Osteocyte (in vitro differentiated cells): ENCODE measurements around the gene TTC28. TPM values are rescaled to one million over a fixed set of nuclear protein-coding genes. Genes with fewer than 3 reads are reported as not detected.

Source experiments
- DNase-seq: peaks from one replicate; pipeline ENCODE4 v3.0.0; 2021; ENCODE audit warnings: mixed read lengths; ENCODE audit not compliant: unreplicated experiment; ENCODE audit errors: extremely low spot score
- H3K27ac Mint-ChIP-seq: one replicate; pipeline ENCODE4 v1.8.0; 2021; ENCODE audit warnings: mild to moderate bottlenecking, mixed read lengths; ENCODE audit not compliant: unreplicated experiment
- H3K27me3 Mint-ChIP-seq: one replicate; pipeline ENCODE4 v1.8.0; 2021; ENCODE audit warnings: mixed read lengths; ENCODE audit not compliant: unreplicated experiment
- H3K36me3 Mint-ChIP-seq: one replicate; pipeline ENCODE4 v1.8.0; 2021; ENCODE audit warnings: mixed read lengths; ENCODE audit not compliant: unreplicated experiment
- H3K4me1 Mint-ChIP-seq: one replicate; pipeline ENCODE4 v1.8.0; 2021; ENCODE audit warnings: mixed read lengths; ENCODE audit not compliant: unreplicated experiment
- H3K4me3 Mint-ChIP-seq: one replicate; pipeline ENCODE4 v1.8.0; 2021; ENCODE audit warnings: mild to moderate bottlenecking, moderate library complexity, mixed read lengths; ENCODE audit not compliant: unreplicated experiment
- H3K9me3 Mint-ChIP-seq: one replicate; pipeline ENCODE4 v1.8.0; 2021; ENCODE audit warnings: mixed read lengths; ENCODE audit not compliant: unreplicated experiment
- CTCF ChIP-seq: fragments of 200-600 bp; sonication (generic); IDR thresholded peaks from 2 replicates; pipeline ENCODE4 v1.5.0; 2021; ENCODE audit warnings: antibody characterized with exemption, mild to moderate bottlenecking, moderate library complexity
- total RNA-seq: library from RNA; stranded (reverse); gene quantifications from 2 replicates; pipeline ENCODE4 v1.2.1, GENCODE V29; 2021

Gene TTC28
- total RNA-seq, 1 donor from 2014 or later = 70.3 TPM

DNA sequence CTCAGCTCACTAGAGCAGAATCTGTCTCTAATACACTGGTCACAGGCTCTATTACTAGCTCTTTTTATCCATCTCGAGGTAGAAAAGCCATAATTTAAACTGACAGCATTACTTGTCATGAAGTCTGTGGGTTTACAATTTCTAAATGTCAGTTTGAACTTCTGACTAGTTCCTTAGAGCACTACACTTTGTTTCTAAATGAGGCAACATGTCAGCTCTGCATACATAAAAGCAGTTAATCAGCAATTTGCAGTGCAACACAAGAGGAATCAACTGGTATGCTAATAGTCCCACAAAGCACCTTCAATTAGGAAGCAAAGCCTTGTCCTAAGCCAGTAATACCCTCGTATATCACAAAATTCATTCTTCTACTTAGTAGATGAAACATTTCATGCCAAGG, 321.3 kb downstream of the TTC28 start:
- H3K27me3 Mint-ChIP-seq = no peaks in the 10 kb centered on the region
- H3K4me1 Mint-ChIP-seq = peaks cover 2% of the 10 kb centered on the region
- no peaks in the 10 kb centered on the region for H3K9me3 Mint-ChIP-seq
- no peak overlapping the region for H3K27ac Mint-ChIP-seq
- DNase-seq = no peak
- peaks cover 10% of the 10 kb centered on the region for H3K36me3 Mint-ChIP-seq
- no peak overlapping the region for H3K4me3 Mint-ChIP-seq
- TF ChIP-seq CTCF = no peak

GRCh38 chr22:28357193-28357592, 322.4 kb downstream of the TTC28 start:
- no peak for DNase-seq
- Mint-ChIP-seq H3K27me3 (no peaks in the 10 kb centered on the region), H3K36me3 (peaks cover 4% of the 10 kb centered on the region), H3K9me3 (no peaks in the 10 kb centered on the region), H3K4me3 (no peak overlapping the region), H3K4me1 (peaks cover 2% of the 10 kb centered on the region), H3K27ac (no peak overlapping the region)
- TF ChIP-seq CTCF = no peak

DNA sequence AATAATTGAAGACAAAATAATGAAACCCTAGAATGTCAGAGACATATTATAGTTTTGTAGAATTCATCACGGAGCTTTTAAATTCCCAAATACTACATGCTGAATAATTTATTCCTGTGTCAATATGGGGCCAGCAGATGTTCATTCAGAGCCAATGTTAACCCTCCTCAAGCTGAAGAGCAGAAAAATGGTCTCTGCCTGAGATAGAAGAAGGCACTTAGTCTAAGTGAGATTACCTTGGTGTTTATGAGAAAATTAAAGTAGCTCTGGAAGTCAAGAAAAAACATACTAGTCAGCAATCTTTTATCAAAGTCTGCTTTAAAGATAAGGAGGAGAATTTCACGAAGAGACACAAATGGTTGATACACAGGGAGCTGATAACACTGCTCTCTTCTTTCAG, 328.2 kb downstream of the TTC28 start:
- no peaks in the 10 kb centered on the region for H3K9me3 Mint-ChIP-seq
- H3K36me3 Mint-ChIP-seq = peaks cover 2% of the 10 kb centered on the region
- H3K4me1 Mint-ChIP-seq = no peaks in the 10 kb centered on the region
- no peak for TF ChIP-seq CTCF
- no peak overlapping the region for H3K27ac Mint-ChIP-seq
- H3K27me3 Mint-ChIP-seq = no peaks in the 10 kb centered on the region
- DNase-seq = no peak
- H3K4me3 Mint-ChIP-seq = no peak overlapping the region

DNA sequence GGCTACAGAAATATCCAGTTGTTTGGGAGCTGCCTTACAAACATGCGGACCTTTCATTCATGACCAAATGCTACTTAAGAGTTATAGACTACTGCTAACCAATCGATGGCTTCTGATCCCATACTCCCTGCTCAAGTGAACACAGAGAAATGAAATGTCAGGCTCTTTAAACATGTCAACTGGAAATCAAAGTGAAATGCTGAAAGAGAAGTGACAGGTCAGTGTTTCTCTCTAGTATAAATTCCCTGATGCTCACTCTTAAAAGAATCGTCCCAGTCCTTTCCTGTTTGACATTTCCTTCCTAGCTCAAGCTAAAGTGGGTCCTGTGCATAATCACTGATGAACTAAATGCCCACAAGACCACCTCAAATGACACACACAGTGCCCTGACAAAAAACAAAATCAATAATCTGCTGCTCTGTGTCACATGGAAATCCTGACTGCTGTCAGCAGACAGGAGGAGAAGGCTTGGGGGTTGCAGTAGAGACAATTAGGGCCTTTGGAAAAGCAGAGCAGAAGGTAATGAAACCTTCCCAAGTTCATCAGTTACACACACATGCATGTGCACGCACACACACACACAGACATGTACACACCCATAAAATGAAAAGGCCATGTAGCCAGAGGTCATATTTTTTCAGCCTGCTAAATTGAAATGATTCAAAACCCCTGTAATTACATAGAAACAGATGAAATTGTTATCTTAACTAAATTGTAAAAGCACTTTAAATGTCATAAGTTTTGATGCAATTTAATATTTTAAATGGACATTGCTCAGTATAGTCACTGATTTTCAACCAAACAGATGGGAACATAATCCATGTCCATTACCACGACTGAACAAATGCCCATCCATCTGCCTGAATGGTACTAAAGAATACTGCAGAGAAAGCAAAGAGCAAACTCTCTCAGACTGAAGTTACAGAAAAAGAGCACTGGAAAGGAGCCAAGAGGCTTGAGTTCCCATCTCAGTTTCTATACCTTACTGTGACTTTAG, 330.7 kb downstream of the TTC28 start:
- H3K4me1 Mint-ChIP-seq = peaks cover 10% of the 10 kb centered on the region
- DNase-seq = no peak
- no peaks in the 10 kb centered on the region for H3K27me3 Mint-ChIP-seq
- no peak overlapping the region for H3K4me3 Mint-ChIP-seq
- H3K36me3 Mint-ChIP-seq = peaks cover 2% of the 10 kb centered on the region
- no peak for TF ChIP-seq CTCF
- H3K9me3 Mint-ChIP-seq = no peaks in the 10 kb centered on the region
- no peak overlapping the region for H3K27ac Mint-ChIP-seq

DNA sequence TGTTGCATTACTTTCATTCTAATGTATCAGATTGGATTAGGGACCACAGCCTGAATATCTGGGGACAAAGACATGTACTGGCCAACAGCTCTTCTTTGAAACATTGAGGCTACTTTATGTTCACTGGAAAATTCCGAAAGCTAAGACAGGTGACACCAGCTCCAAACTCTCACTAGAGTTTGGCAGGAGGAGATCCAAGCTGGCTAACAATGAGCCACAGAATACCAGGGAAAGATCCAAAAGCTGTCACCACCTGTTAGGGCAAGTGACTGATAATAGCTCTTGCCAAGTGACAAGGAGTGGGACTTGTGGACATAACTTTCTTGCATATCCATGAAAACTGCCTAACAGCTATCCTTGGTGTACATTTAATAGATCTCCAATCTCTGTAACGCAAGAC, 333.3 kb downstream of the TTC28 start:
- Mint-ChIP-seq H3K27me3 (no peaks in the 10 kb centered on the region), H3K27ac (no peak overlapping the region), H3K4me1 (peaks cover 12% of the 10 kb centered on the region), H3K9me3 (no peaks in the 10 kb centered on the region), H3K4me3 (no peak overlapping the region), H3K36me3 (peaks cover 2% of the 10 kb centered on the region)
- no peak for TF ChIP-seq CTCF
- DNase-seq = no peak
